HFFc6 (cell line): Measurements from ENCODE around the gene ARHGAP4. TPM values are rescaled to one million over a fixed set of nuclear protein-coding genes. Genes with fewer than 3 reads are reported as not detected.

ENCODE experiments used
- DNase-seq: peaks from one replicate; pipeline ENCODE4 v3.0.0-alpha.2; 2018
- H3K27ac Mint-ChIP-seq: 2 replicates; pipeline ENCODE4 v1.8.0; 2020; ENCODE audit warnings: mild to moderate bottlenecking, mixed read lengths
- H3K27me3 Mint-ChIP-seq: 2 replicates; pipeline ENCODE4 v1.8.0; 2021; ENCODE audit warnings: mild to moderate bottlenecking, moderate library complexity, mixed read lengths; ENCODE audit not compliant: insufficient read depth
- H3K36me3 Mint-ChIP-seq: 2 replicates; pipeline ENCODE4 v1.8.0; 2021; ENCODE audit warnings: low read depth, mixed read lengths
- H3K4me1 Mint-ChIP-seq: 2 replicates; pipeline ENCODE4 v1.8.0; 2020; ENCODE audit warnings: low read depth, mixed read lengths
- H3K4me3 Mint-ChIP-seq: 2 replicates; pipeline ENCODE4 v1.8.0; 2020; ENCODE audit warnings: mild to moderate bottlenecking, moderate library complexity, mixed read lengths
- H3K9me3 Mint-ChIP-seq: 2 replicates; pipeline ENCODE4 v1.8.0; 2020; ENCODE audit warnings: mild to moderate bottlenecking, mixed read lengths
- CTCF ChIP-seq: fragments of 200-600 bp; sonication (generic); IDR thresholded peaks from 2 replicates; pipeline ENCODE4 v1.5.0; 2021; ENCODE audit warnings: antibody characterized with exemption, mild to moderate bottlenecking
- total RNA-seq, 6 experiments: library from RNA; stranded (reverse); fragmentation: NEBNext Ultra II Directional; extraction: Animal tissue kit (Norgen Biotek cat#: 25700); gene quantifications; 2 replicates in 1 of 6; 3 replicates in 5 of 6; pipeline ENCODE4 v1.2.3, GENCODE V29; 2021

ARHGAP4 gene
- total RNA-seq, 6 experiments from 2014 or later: 0.18 to 0.63 (median 0.48) TPM

DNA sequence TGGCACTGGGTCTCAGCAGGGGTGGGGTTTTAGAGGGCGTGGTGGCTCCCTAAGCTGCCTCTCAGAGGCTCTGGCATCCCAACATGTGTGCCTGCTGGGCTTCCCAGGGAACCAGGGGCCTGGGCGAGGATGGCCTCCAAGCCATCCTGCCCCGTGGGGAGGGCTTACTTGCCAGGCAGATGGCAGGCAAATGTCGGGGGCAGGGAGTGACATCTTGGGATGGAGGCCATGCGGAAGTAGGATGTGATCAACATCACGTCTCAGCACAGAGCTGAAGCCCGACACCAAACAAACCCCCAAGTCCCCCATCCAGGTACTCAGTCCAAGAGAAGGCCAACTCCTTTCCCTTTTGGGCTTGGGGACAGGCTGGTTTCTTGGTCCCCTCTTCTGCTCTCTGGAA is 44.8 kb downstream of the ARHGAP4 start:
- TF ChIP-seq CTCF: no peak
- Mint-ChIP-seq H3K36me3 (no peaks in the 10 kb centered on the region), H3K27ac (no peak overlapping the region), H3K9me3 (no peaks in the 10 kb centered on the region), H3K4me3 (no peak overlapping the region), H3K27me3 (peaks cover 17% of the 10 kb centered on the region), H3K4me1 (peaks cover 6% of the 10 kb centered on the region)
- DNase-seq: no peak

DNA sequence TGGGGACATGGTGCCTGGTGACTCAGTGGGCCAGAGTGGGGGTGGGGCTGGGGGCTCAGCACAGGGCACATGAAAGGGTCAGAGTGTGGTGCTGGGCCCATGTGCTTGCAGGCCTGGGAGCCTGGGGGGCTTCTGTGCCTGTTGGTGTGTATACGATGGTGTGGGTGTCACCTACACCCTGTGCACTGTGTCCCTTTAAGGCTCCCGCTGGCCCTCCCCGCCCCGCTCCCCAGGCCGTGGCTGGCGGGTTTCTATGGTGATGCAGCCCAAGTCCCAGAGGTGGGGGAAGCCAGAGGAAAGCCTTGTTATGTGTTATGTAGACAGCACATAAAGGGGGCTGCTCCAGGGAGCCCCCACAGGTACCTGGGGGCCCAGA is 45.6 kb downstream of the ARHGAP4 start:
- H3K36me3 Mint-ChIP-seq: no peaks in the 10 kb centered on the region
- H3K27me3 Mint-ChIP-seq: peaks cover 17% of the 10 kb centered on the region
- no peak overlapping the region for H3K27ac Mint-ChIP-seq
- no peak for TF ChIP-seq CTCF
- no peaks in the 10 kb centered on the region for H3K9me3 Mint-ChIP-seq
- peaks cover 6% of the 10 kb centered on the region for H3K4me1 Mint-ChIP-seq
- no peak overlapping the region for H3K4me3 Mint-ChIP-seq
- DNase-seq: no peak

- H3K27ac Mint-ChIP-seq: no peak overlapping the region
- H3K36me3 Mint-ChIP-seq: no peaks in the 10 kb centered on the region; the same call in 1 of the 2 replicates
- no peak overlapping the region for H3K4me3 Mint-ChIP-seq
- DNase-seq: no peak
- no peaks in the 10 kb centered on the region for H3K9me3 Mint-ChIP-seq
- H3K4me1 Mint-ChIP-seq: peaks cover 6% of the 10 kb centered on the region
- peaks cover 15% of the 10 kb centered on the region for H3K27me3 Mint-ChIP-seq
- no peak for TF ChIP-seq CTCF
Measured at GRCh38 chrX:153879741-153880439, 46.2 kb downstream of the ARHGAP4 start.

GRCh38 chrX:153878969-153879653 is 47.0 kb downstream of the ARHGAP4 start:
- Mint-ChIP-seq H3K27ac (no peak overlapping the region), H3K9me3 (no peaks in the 10 kb centered on the region), H3K36me3 (no peaks in the 10 kb centered on the region; the same call in 1 of the 2 replicates), H3K27me3 (peaks cover 15% of the 10 kb centered on the region), H3K4me3 (no peak overlapping the region), H3K4me1 (peaks cover 6% of the 10 kb centered on the region)
- TF ChIP-seq CTCF: no peak
- DNase-seq: no peak

DNA sequence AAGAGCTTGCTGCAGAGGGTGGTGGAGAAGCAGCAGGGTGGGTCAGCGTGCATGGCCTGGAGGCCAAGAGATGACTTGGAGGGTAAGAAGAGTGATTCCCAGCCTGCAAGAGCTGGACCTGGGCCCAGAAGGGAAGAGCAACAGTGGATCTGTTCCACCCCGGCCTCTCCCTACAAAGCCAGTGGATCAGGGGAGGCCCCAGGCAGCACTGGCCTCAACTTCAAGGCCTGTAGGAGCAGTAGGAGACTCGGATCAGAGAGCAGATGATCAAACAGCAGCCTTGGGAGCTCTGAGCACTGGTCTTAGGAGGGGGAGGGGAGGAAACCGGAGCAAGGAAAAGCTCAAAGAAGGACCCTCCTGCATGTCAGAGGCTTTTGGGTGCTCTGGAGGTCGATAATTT is 47.7 kb downstream of the ARHGAP4 start:
- Mint-ChIP-seq H3K27ac (no peak overlapping the region), H3K4me1 (peaks cover 6% of the 10 kb centered on the region)

More for the DNA sequence above, 47.7 kb downstream of the ARHGAP4 start:
- Mint-ChIP-seq H3K36me3 (no peaks in the 10 kb centered on the region; the same call in 1 of the 2 replicates), H3K4me3 (no peak overlapping the region), H3K9me3 (no peaks in the 10 kb centered on the region), H3K27me3 (peaks cover 17% of the 10 kb centered on the region)
- DNase-seq: no peak
- TF ChIP-seq CTCF: no peak
